Astrocyte (in vitro differentiated cells and primary cell): ENCODE measurements around the gene FAM241B. TPM values are rescaled to one million over a fixed set of nuclear protein-coding genes. Genes with fewer than 3 reads are reported as not detected.

Experiments
- DNase-seq: peaks from one replicate; pipeline ENCODE4 v3.0.0-alpha.2; 2010; ENCODE audit warnings: low read depth
- FAIRE-seq: peaks from 2 replicates; lab custom pipeline; 2011; peaks lifted over from hg19 to GRCh38; lab: Jason Lieb, UNC
- H2AFZ ChIP-seq: 2 replicates; pipeline ENCODE4 v1.6.0; 2012; ENCODE audit warnings: low read depth, low read length, inconsistent platforms
- H3K27ac ChIP-seq: 2 replicates; pipeline ENCODE4 v1.5.1; 2011; ENCODE audit warnings: low read depth, low read length, inconsistent platforms
- H3K27me3 ChIP-seq: 2 replicates; pipeline ENCODE4 v1.6.0; 2011; ENCODE audit warnings: low read length, inconsistent platforms; ENCODE audit not compliant: insufficient read depth
- H3K36me3 ChIP-seq: 2 replicates; pipeline ENCODE4 v1.5.1; 2011; ENCODE audit warnings: low read length, inconsistent platforms; ENCODE audit not compliant: insufficient read depth
- H3K4me1 ChIP-seq: 2 replicates; pipeline ENCODE4 v1.5.1; 2011; ENCODE audit warnings: low read length, inconsistent platforms; ENCODE audit not compliant: insufficient read depth
- H3K4me2 ChIP-seq: 2 replicates; pipeline ENCODE4 v1.6.0; 2012; ENCODE audit warnings: low read length, inconsistent platforms
- H3K4me3 ChIP-seq: 2 replicates; pipeline ENCODE4 v1.5.1; 2011; ENCODE audit warnings: low read depth, mild to moderate bottlenecking, low read length, inconsistent platforms; ENCODE audit not compliant: insufficient read depth
- H3K79me2 ChIP-seq: 2 replicates; pipeline ENCODE4 v1.6.0; 2012; ENCODE audit warnings: mild to moderate bottlenecking, low read length, inconsistent platforms; ENCODE audit not compliant: insufficient read depth
- H3K9ac ChIP-seq: 2 replicates; pipeline ENCODE4 v1.6.0; 2012; ENCODE audit warnings: mild to moderate bottlenecking, low read length, inconsistent platforms
- H3K9me3 ChIP-seq: 2 replicates; pipeline ENCODE4 v1.5.1; 2012; ENCODE audit warnings: low read depth, mild to moderate bottlenecking, low read length, inconsistent platforms; ENCODE audit not compliant: insufficient read depth
- H4K20me1 ChIP-seq: 2 replicates; pipeline ENCODE4 v1.6.0; 2012; ENCODE audit warnings: low read length, inconsistent platforms; ENCODE audit not compliant: insufficient read depth
- H3K27ac Mint-ChIP-seq: one replicate; pipeline ENCODE4 v1.8.0; 2021; ENCODE audit warnings: mild to moderate bottlenecking, mixed read lengths; ENCODE audit not compliant: unreplicated experiment
- H3K27me3 Mint-ChIP-seq: one replicate; pipeline ENCODE4 v1.8.0; 2021; ENCODE audit warnings: low read depth, mixed read lengths; ENCODE audit not compliant: unreplicated experiment
- H3K36me3 Mint-ChIP-seq: one replicate; pipeline ENCODE4 v1.8.0; 2021; ENCODE audit warnings: low read depth, mixed read lengths; ENCODE audit not compliant: unreplicated experiment
- H3K4me1 Mint-ChIP-seq: one replicate; pipeline ENCODE4 v1.8.0; 2021; ENCODE audit warnings: low read depth, mixed read lengths; ENCODE audit not compliant: unreplicated experiment
- H3K4me3 Mint-ChIP-seq: one replicate; pipeline ENCODE4 v1.8.0; 2021; ENCODE audit warnings: mild to moderate bottlenecking, moderate library complexity, mixed read lengths; ENCODE audit not compliant: unreplicated experiment
- H3K9me3 Mint-ChIP-seq: one replicate; pipeline ENCODE4 v1.8.0; 2021; ENCODE audit warnings: mild to moderate bottlenecking, mixed read lengths; ENCODE audit not compliant: unreplicated experiment
- EZH2 ChIP-seq: IDR thresholded peaks from 2 replicates; pipeline ENCODE4 v1.6.1; 2012; ENCODE audit warnings: mild to moderate bottlenecking, low read length, inconsistent platforms; ENCODE audit not compliant: insufficient read depth
- total RNA-seq: library from RNA; stranded (reverse); gene quantifications from 2 replicates; pipeline ENCODE4 v1.2.1, GENCODE V29; 2021
- TF ChIP-seq, protein P1 (sequence below): IDR thresholded peaks from 2 replicates; pipeline ENCODE4 v1.5.1; 2011; ENCODE audit warnings: low read depth, mild to moderate bottlenecking, inconsistent platforms, low read length, moderate library complexity; ENCODE audit not compliant: insufficient read depth

FAM241B gene
- total RNA-seq, 1 donor from 2014 or later = 4.4 TPM

DNA sequence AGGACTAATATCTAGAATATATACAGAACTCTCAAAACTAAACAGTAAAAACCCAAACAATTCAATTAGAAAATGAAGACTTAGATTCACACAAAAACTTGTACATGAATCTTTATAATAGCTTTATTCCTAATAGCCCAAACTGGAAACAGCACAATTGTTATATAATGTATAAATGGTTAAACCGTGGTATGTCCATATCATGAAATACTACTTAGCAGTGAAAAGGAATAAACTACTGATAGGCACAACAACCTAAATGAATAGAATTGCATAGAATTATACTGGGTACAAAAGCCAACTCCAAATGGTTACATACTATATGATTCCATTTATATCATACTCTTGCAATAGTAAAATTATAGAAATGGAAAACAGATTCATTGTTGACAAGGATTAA lies 21.0 kb upstream of the FAM241B start:
- no peaks in the 10 kb centered on the region for H3K36me3 Mint-ChIP-seq
- no peak overlapping the region for H3K4me3 Mint-ChIP-seq
- Histone ChIP-seq H3K79me2 (no peaks in the 10 kb centered on the region), H3K4me3 (no peak overlapping the region), H4K20me1 (no peaks in the 10 kb centered on the region), H2AFZ (no peak overlapping the region), H3K27ac (no peak overlapping the region), H3K4me2 (no peak overlapping the region), H3K9ac (no peak overlapping the region), H3K36me3 (no peaks in the 10 kb centered on the region), H3K9me3 (no peaks in the 10 kb centered on the region), H3K27me3 (peaks cover 18% of the 10 kb centered on the region), H3K4me1 (no peaks in the 10 kb centered on the region)
- DNase-seq = no peak
- no peak for FAIRE-seq
- H3K27me3 Mint-ChIP-seq = peaks cover 33% of the 10 kb centered on the region
- H3K4me1 Mint-ChIP-seq = no peaks in the 10 kb centered on the region
- no peak for TF ChIP-seq EZH2
- TF ChIP-seq, protein P1, sequence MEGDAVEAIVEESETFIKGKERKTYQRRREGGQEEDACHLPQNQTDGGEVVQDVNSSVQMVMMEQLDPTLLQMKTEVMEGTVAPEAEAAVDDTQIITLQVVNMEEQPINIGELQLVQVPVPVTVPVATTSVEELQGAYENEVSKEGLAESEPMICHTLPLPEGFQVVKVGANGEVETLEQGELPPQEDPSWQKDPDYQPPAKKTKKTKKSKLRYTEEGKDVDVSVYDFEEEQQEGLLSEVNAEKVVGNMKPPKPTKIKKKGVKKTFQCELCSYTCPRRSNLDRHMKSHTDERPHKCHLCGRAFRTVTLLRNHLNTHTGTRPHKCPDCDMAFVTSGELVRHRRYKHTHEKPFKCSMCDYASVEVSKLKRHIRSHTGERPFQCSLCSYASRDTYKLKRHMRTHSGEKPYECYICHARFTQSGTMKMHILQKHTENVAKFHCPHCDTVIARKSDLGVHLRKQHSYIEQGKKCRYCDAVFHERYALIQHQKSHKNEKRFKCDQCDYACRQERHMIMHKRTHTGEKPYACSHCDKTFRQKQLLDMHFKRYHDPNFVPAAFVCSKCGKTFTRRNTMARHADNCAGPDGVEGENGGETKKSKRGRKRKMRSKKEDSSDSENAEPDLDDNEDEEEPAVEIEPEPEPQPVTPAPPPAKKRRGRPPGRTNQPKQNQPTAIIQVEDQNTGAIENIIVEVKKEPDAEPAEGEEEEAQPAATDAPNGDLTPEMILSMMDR = no peak
- no peak overlapping the region for H3K27ac Mint-ChIP-seq
- peaks cover 4% of the 10 kb centered on the region for H3K9me3 Mint-ChIP-seq

DNA sequence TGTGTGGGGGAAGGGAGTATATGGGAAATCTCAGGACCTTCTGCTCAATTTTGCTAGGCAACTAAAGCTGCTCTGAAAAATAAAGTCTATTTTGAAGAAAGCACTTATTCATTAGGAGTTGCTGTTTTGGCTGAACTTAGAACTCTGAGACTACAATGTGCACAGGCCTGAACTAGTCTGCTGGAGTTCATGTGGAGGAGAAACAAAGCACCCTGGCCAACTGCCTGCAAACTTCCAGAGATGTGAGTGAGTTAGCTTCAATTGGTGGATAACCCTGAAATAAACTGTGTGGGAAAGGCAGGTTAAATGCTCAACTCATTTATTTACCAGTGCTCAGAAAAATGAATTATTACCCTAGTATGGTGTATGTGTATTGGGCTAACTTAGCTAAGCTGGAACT lies 17.3 kb upstream of the FAM241B start:
- H3K4me1 ChIP-seq = no peaks in the 10 kb centered on the region
- peaks cover 21% of the 10 kb centered on the region for H3K27me3 ChIP-seq
- H3K4me2 ChIP-seq = no peak overlapping the region
- no peak overlapping the region for H3K9ac ChIP-seq
- H3K27ac Mint-ChIP-seq = no peak overlapping the region
- H3K4me1 Mint-ChIP-seq = no peaks in the 10 kb centered on the region
- FAIRE-seq = no peak
- peaks cover 7% of the 10 kb centered on the region for H3K9me3 Mint-ChIP-seq
- no peaks in the 10 kb centered on the region for H3K36me3 ChIP-seq
- H4K20me1 ChIP-seq = no peaks in the 10 kb centered on the region
- no peaks in the 10 kb centered on the region for H3K79me2 ChIP-seq
- TF ChIP-seq, protein P1 = no peak
- TF ChIP-seq EZH2 = no peak
- no peak for DNase-seq
- H2AFZ ChIP-seq = no peak overlapping the region
- H3K27ac ChIP-seq = no peak overlapping the region
- H3K4me3 Mint-ChIP-seq = no peak overlapping the region
- no peaks in the 10 kb centered on the region for H3K36me3 Mint-ChIP-seq
- no peak overlapping the region for H3K4me3 ChIP-seq
- H3K27me3 Mint-ChIP-seq = peaks cover 40% of the 10 kb centered on the region
- no peaks in the 10 kb centered on the region for H3K9me3 ChIP-seq

DNA sequence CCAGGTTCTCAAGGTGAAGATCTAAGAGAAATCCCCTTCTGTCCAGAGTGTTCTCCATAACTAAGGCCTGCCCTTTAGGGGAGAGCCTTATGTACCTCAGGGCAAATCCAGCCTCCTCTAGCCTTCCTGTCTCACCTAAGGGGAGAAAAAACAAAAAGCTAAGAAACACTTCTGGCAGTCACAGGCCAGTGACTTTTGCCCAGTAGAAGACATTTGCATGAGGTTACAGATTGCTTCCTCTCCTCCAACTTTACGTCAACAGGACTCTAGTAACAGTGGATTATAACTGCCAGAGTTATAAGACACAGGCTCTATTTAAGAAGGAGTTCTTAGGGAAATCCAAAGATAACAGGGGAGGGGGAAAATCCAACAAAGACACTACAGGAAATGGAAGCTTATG lies 15.9 kb upstream of the FAM241B start:
- Mint-ChIP-seq H3K27me3 (peaks cover 43% of the 10 kb centered on the region), H3K27ac (no peak overlapping the region), H3K9me3 (peaks cover 5% of the 10 kb centered on the region), H3K36me3 (no peaks in the 10 kb centered on the region), H3K4me1 (no peaks in the 10 kb centered on the region), H3K4me3 (no peak overlapping the region)
- no peak overlapping the region for H3K9ac ChIP-seq
- H3K27me3 ChIP-seq = peaks cover 21% of the 10 kb centered on the region
- TF ChIP-seq, protein P1 = no peak
- TF ChIP-seq EZH2 = no peak
- no peaks in the 10 kb centered on the region for H3K36me3 ChIP-seq
- H3K27ac ChIP-seq = no peak overlapping the region
- no peak for DNase-seq
- H3K9me3 ChIP-seq = no peaks in the 10 kb centered on the region
- no peaks in the 10 kb centered on the region for H4K20me1 ChIP-seq
- H3K4me3 ChIP-seq = no peak overlapping the region
- no peak overlapping the region for H3K4me2 ChIP-seq
- H2AFZ ChIP-seq = no peak overlapping the region
- FAIRE-seq = no peak
- H3K79me2 ChIP-seq = no peaks in the 10 kb centered on the region
- no peaks in the 10 kb centered on the region for H3K4me1 ChIP-seq
